GM19468 (cell line): ENCODE measurements around the gene ST6GALNAC1.

Experiments
- ATAC-seq: cut with Tn5 transposase; IDR thresholded peaks from one replicate; pipeline ENCODE4 v1.9.1; 2021; ENCODE audit warnings: mild to moderate bottlenecking, moderate library complexity, moderate number of reproducible peaks; ENCODE audit not compliant: unreplicated experiment; ENCODE audit errors: extremely low read depth

ST6GALNAC1 gene

GRCh38 chr17:76643553-76644148 is at the start of gene ST6GALNAC1:
Gene ST6GALNAC1, minus strand, starts transcription at chr17:76643757. Its CDS starts 119 bp downstream, at chr17:76643638.
- ATAC-seq, result no peak

- no peak for ATAC-seq
These were observed 48.0 kb upstream of the ST6GALNAC1 start for GRCh38 chr17:76691379-76692191.

- ATAC-seq, result no peak
These were observed 47.2 kb upstream of the ST6GALNAC1 start for GRCh38 chr17:76690596-76691280.

- no peak for ATAC-seq
These were observed 46.3 kb upstream of the ST6GALNAC1 start for GRCh38 chr17:76689859-76690258.

- no peak for ATAC-seq
These were observed 44.6 kb upstream of the ST6GALNAC1 start for GRCh38 chr17:76688165-76688622.

- no peak for ATAC-seq
These were observed 44.0 kb upstream of the ST6GALNAC1 start for GRCh38 chr17:76687298-76688164.

GRCh38 chr17:76686538-76687297 is 43.2 kb upstream of the ST6GALNAC1 start:
- no peak for ATAC-seq

- ATAC-seq, result no peak
These were observed 42.3 kb upstream of the ST6GALNAC1 start for GRCh38 chr17:76685846-76686245.

- ATAC-seq, result no peak
These were observed 41.8 kb upstream of the ST6GALNAC1 start for GRCh38 chr17:76685366-76685765.

- ATAC-seq, result no peak
These were observed 41.2 kb upstream of the ST6GALNAC1 start for GRCh38 chr17:76684756-76685155.

GRCh38 chr17:76683921-76684745 is 40.6 kb upstream of the ST6GALNAC1 start:
- ATAC-seq, result no peak

- no peak for ATAC-seq
These were observed 39.6 kb upstream of the ST6GALNAC1 start for GRCh38 chr17:76683011-76683755.

- no peak for ATAC-seq
These were observed 38.7 kb upstream of the ST6GALNAC1 start for GRCh38 chr17:76682296-76682695.

GRCh38 chr17:76681222-76682137 is 37.9 kb upstream of the ST6GALNAC1 start:
- ATAC-seq, result no peak

GRCh38 chr17:76679239-76679638 is 35.7 kb upstream of the ST6GALNAC1 start:
- no peak for ATAC-seq

GRCh38 chr17:76678330-76678729 is 34.8 kb upstream of the ST6GALNAC1 start:
- ATAC-seq, result no peak

- ATAC-seq, result no peak
These were observed 33.8 kb upstream of the ST6GALNAC1 start for GRCh38 chr17:76677406-76677805.
